ENCODE results near the gene SAP30L. TPM values are rescaled to one million over a fixed set of nuclear protein-coding genes. Genes with fewer than 3 reads are reported as not detected.

The SAP30L gene
- polyA plus RNA-seq, 1 donor (not counting 4 experiments of a cell fraction or from before 2014, with no cell fraction given): 42.1 TPM

GRCh38 chr5:154449786-154450185 lies 4.0 kb downstream of the SAP30L start:
- H3K9me3 ChIP-seq (ENCODE audit: control insufficient read depth, low read depth, low read length): no peaks in the 10 kb centered on the region
- H4K20me1 ChIP-seq (ENCODE audit: control insufficient read depth, extremely low read depth, insufficient read depth, low read length): no peaks in the 10 kb centered on the region
- H3K79me2 ChIP-seq (ENCODE audit: control insufficient read depth, insufficient read depth, low read length): peaks cover 44% of the 10 kb centered on the region
- dilution Hi-C loops (cut with MboI; ENCODE audit: extremely low pct_ligation_motif_present, low sequenced_read_pairs): no loop called here
- peaks cover 9% of the 10 kb centered on the region for H3K4me1 ChIP-seq (ENCODE audit: control insufficient read depth, extremely low read depth, insufficient read depth, low read length)
- no peak overlapping the region for H3K27ac ChIP-seq (ENCODE audit: control insufficient read depth, insufficient read depth, low read length)
- DNase-seq (ENCODE audit: low read depth, low spot score) (no peak), FAIRE-seq (no peak)
- no peaks in the 10 kb centered on the region for H3K9me1 ChIP-seq (ENCODE audit: control insufficient read depth, extremely low read depth, insufficient read depth, low read length)
- H3K27me3 ChIP-seq (ENCODE audit: control insufficient read depth, extremely low read depth, insufficient read depth, low read length): no peaks in the 10 kb centered on the region
- peaks cover 12 to 13% of the 10 kb centered on the region in 2 experiments for H3K36me3 ChIP-seq (ENCODE audit: control insufficient read depth in 2 of 2, extremely low read depth in 1 of 2, insufficient read depth in 2 of 2, low read length in 2 of 2)
- H3K9ac ChIP-seq (ENCODE audit: control insufficient read depth, extremely low read depth, insufficient read depth, low read length): no peak overlapping the region
- H3K4me2 ChIP-seq (ENCODE audit: control insufficient read depth, extremely low read depth, insufficient read depth, low read depth, low read length): no peak overlapping the region
- no peak for TF ChIP-seq EZH2 (IDR thresholded peaks at IDR 0.05; ENCODE audit: low read length)
- TF ChIP-seq CTCF (optimal IDR thresholded peaks at IDR 0.05 in 1 of 3, IDR thresholded peaks at IDR 0.05 in 1 of 3, conservative IDR thresholded peaks at IDR 0.05 in 1 of 3; ENCODE audit: extremely low read depth in 1 of 3, insufficient read depth in 2 of 3, low read length in 3 of 3): no peak
- no peak overlapping the region for H3K4me3 ChIP-seq (ENCODE audit: control insufficient read depth in 2 of 3, extremely low read depth in 1 of 3, insufficient read depth in 2 of 3, low read depth in 1 of 3, low read length in 3 of 3)
- H2AFZ ChIP-seq (ENCODE audit: control insufficient read depth, low read length): no peak overlapping the region

GRCh38 chr5:154451957-154452356 lies 6.2 kb downstream of the SAP30L start:
- no peak overlapping the region for H3K4me3 ChIP-seq (ENCODE audit: control insufficient read depth in 2 of 3, extremely low read depth in 1 of 3, insufficient read depth in 2 of 3, low read depth in 1 of 3, low read length in 3 of 3)
- TF ChIP-seq CTCF (optimal IDR thresholded peaks at IDR 0.05 in 1 of 3, IDR thresholded peaks at IDR 0.05 in 1 of 3, conservative IDR thresholded peaks at IDR 0.05 in 1 of 3; ENCODE audit: extremely low read depth in 1 of 3, insufficient read depth in 2 of 3, low read length in 3 of 3) (no peak), EZH2 (IDR thresholded peaks at IDR 0.05; ENCODE audit: low read length) (no peak)
- H3K9me1 ChIP-seq (ENCODE audit: control insufficient read depth, extremely low read depth, insufficient read depth, low read length): no peaks in the 10 kb centered on the region
- no peak overlapping the region for H3K9ac ChIP-seq (ENCODE audit: control insufficient read depth, extremely low read depth, insufficient read depth, low read length)
- no peaks in the 10 kb centered on the region for H3K9me3 ChIP-seq (ENCODE audit: control insufficient read depth, low read depth, low read length)
- dilution Hi-C loops (cut with MboI; ENCODE audit: extremely low pct_ligation_motif_present, low sequenced_read_pairs): no loop called here
- no peaks in the 10 kb centered on the region for H3K27me3 ChIP-seq (ENCODE audit: control insufficient read depth, extremely low read depth, insufficient read depth, low read length)
- H3K4me2 ChIP-seq (ENCODE audit: control insufficient read depth, extremely low read depth, insufficient read depth, low read depth, low read length): no peak overlapping the region
- DNase-seq (ENCODE audit: low read depth, low spot score): no peak
- no peaks in the 10 kb centered on the region for H4K20me1 ChIP-seq (ENCODE audit: control insufficient read depth, extremely low read depth, insufficient read depth, low read length)
- peaks cover 27% of the 10 kb centered on the region for H3K79me2 ChIP-seq (ENCODE audit: control insufficient read depth, insufficient read depth, low read length)
- peaks cover 9% of the 10 kb centered on the region for H3K4me1 ChIP-seq (ENCODE audit: control insufficient read depth, extremely low read depth, insufficient read depth, low read length)
- H3K36me3 ChIP-seq (ENCODE audit: control insufficient read depth in 2 of 2, extremely low read depth in 1 of 2, insufficient read depth in 2 of 2, low read length in 2 of 2): peaks cover 22 to 26% of the 10 kb centered on the region in 2 experiments
- FAIRE-seq: no peak
- H3K27ac ChIP-seq (ENCODE audit: control insufficient read depth, insufficient read depth, low read length): no peak overlapping the region
- no peak overlapping the region for H2AFZ ChIP-seq (ENCODE audit: control insufficient read depth, low read length)

All from keratinocyte (primary cell).